HepG2 (cell line): ENCODE data around the gene ANAPC1. TPM values are rescaled to one million over a fixed set of nuclear protein-coding genes. Genes with fewer than 3 reads are reported as not detected.

ENCODE experiments used
- CENPX ChIP-seq: sonication (generic); formaldehyde crosslinking; IDR thresholded peaks from 2 replicates; pipeline ENCODE4 v1.9.0; 2021; ENCODE audit warnings: mild to moderate bottlenecking, missing genetic modification reagents, moderate library complexity
- EZH2 ChIP-seq: conservative IDR thresholded peaks from 2 replicates; pipeline ENCODE4 v1.6.1; 2012; ENCODE audit warnings: mild to moderate bottlenecking, low read depth, low read length, moderate library complexity
- KMT2B ChIP-seq: IDR thresholded peaks from 2 replicates; pipeline ENCODE4 v1.6.1; 2016; ENCODE audit warnings: missing genetic modification reagents, missing compliant biosample characterization
- NFYB ChIP-seq: sonication (generic); formaldehyde crosslinking; IDR thresholded peaks from 2 replicates; pipeline ENCODE4 v1.4.0; 2020; ENCODE audit warnings: missing genetic modification reagents
- PCBP1 ChIP-seq: fragments of 200-400 bp; formaldehyde crosslinking; IDR thresholded peaks from 2 replicates; pipeline ENCODE4 v1.6.1; 2017; ENCODE audit warnings: mild to moderate bottlenecking, low read depth, low read length, borderline replicate concordance
- PITX1 ChIP-seq: sonication (generic); formaldehyde crosslinking; IDR thresholded peaks from 2 replicates; pipeline ENCODE4 v1.5.1; 2020; ENCODE audit warnings: mild to moderate bottlenecking, missing genetic modification reagents
- RERE ChIP-seq: IDR thresholded peaks from 2 replicates; pipeline ENCODE4 v1.6.1; 2016; ENCODE audit warnings: low read depth, missing genetic modification reagents, missing compliant biosample characterization
- SKIL ChIP-seq: sonication (generic); formaldehyde crosslinking; IDR thresholded peaks from 2 replicates; pipeline ENCODE4 v1.8.0; 2022; ENCODE audit warnings: missing genetic modification reagents, mild to moderate bottlenecking, moderate library complexity, borderline replicate concordance
- THAP11 ChIP-seq: IDR thresholded peaks from 2 replicates; pipeline ENCODE4 v1.6.1; 2016; ENCODE audit warnings: missing biosample characterization, missing genetic modification reagents
- ZBTB14 ChIP-seq: sonication (generic); formaldehyde crosslinking; IDR thresholded peaks from 2 replicates; pipeline ENCODE4 v1.4.0; 2020; ENCODE audit warnings: missing genetic modification reagents
- ZBTB8A ChIP-seq: sonication (generic); formaldehyde crosslinking; IDR thresholded peaks from 2 replicates; pipeline ENCODE4 v1.4.0; 2020; ENCODE audit warnings: mild to moderate bottlenecking, low read depth, missing genetic modification reagents, borderline replicate concordance
- ZNF205 ChIP-seq: IDR thresholded peaks from 2 replicates; pipeline ENCODE4 v1.6.1; 2018; ENCODE audit warnings: missing biosample characterization, missing genetic modification reagents
- ZNF329 ChIP-seq: sonication (generic); formaldehyde crosslinking; IDR thresholded peaks from 2 replicates; pipeline ENCODE4 v1.9.0; 2021; ENCODE audit warnings: low read depth, mild to moderate bottlenecking, missing genetic modification reagents
- ZNF33A ChIP-seq: sonication (generic); formaldehyde crosslinking; IDR thresholded peaks from 2 replicates; pipeline ENCODE4 v1.5.1; 2020; ENCODE audit warnings: missing genetic modification reagents, mild to moderate bottlenecking, moderate library complexity, borderline replicate concordance
- ZNF609 ChIP-seq: sonication (generic); formaldehyde crosslinking; IDR thresholded peaks from 2 replicates; pipeline ENCODE4 v1.4.0; 2020; ENCODE audit warnings: mild to moderate bottlenecking, missing genetic modification reagents, borderline replicate concordance
- ZNF773 ChIP-seq: sonication (generic); formaldehyde crosslinking; IDR thresholded peaks from 2 replicates; pipeline ENCODE4 v1.4.0; 2020; ENCODE audit warnings: missing genetic modification reagents, borderline replicate concordance
- ZNF777 ChIP-seq: sonication (generic); formaldehyde crosslinking; IDR thresholded peaks from 2 replicates; pipeline ENCODE4 v1.4.0; 2020; ENCODE audit warnings: missing genetic modification reagents
- polyA plus RNA-seq, 8 experiments: library from polyadenylated mRNA; depleted of rRNA in 3 of 8; stranded (reverse) in 7 of 8; unstranded in 1 of 8; fragments of >200 nt; fragmentation: Illumina TruSeq in 4 of 8; extraction: Trizol in 4 of 8; gene quantifications; 2 replicates each; pipeline versions ENCODE4 v1.2.1 to v1.2.3, GENCODE V29; 2011 to 2016; ENCODE audit warnings: low read depth in 4 of 8, missing spikeins in 1 of 8, mixed read lengths in 1 of 8; ENCODE audit not compliant: insufficient read depth in 1 of 8
- total RNA-seq, 5 experiments: library from RNA; depleted of rRNA; stranded (reverse); fragments of >200 nt; fragmentation: Illumina TruSeq; extraction: Trizol; gene quantifications; 2 replicates each; pipeline ENCODE4 v1.2.3, GENCODE V29; 2016; ENCODE audit warnings: low read depth in 1 of 5

ANAPC1 gene
- total and polyA plus RNA-seq, 2 of the 13 experiments (the other 11 are each of a cell fraction or from before 2014, with no cell fraction given) = 50.0 to 89.7 TPM

DNA sequence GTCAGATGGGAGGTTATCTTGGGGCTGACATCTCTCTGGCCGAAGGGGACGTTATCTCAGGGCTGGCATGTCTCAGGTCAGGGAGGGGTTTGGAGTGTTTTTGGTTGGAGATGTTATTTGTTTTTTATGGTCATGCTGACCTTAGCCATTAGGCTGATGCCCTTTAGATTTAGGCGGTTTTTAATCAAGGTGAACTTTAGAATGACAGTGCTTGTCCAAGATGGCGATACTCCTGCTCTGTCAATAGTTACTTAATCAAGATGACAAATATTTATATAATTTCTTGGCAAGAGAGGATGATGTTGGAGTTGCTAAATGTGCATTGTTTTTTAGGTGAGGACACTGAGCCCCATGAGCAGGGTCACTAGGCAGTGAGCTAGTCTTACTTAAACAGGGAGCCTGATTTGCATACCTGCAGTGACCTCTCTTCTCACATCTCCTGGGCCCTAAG is 48.9 kb upstream of the ANAPC1 start (continued):
- TF ChIP-seq ZBTB8A (CRISPR knock-in tag) (no peak), ZNF609 (CRISPR knock-in tag) (no peak), PITX1 (CRISPR knock-in tag) (no peak), KMT2B (no peak), ZNF777 (CRISPR knock-in tag) (no peak), NFYB (CRISPR knock-in tag) (no peak), RERE (CRISPR knock-in tag) (peak; percentile 44; the same call in 1 of the 2 replicates), ZNF205 (CRISPR knock-in tag) (no peak), ZNF33A (no peak), EZH2 (no peak), THAP11 (CRISPR knock-in tag) (no peak), ZNF329 (no peak), ZBTB14 (CRISPR knock-in tag) (no peak), SKIL (no peak), CENPX (CRISPR knock-in tag) (no peak), PCBP1 (no peak), ZNF773 (CRISPR knock-in tag) (no peak)
